ENCODE measurements around the gene CAMK1G. TPM values are rescaled to one million over a fixed set of nuclear protein-coding genes. Genes with fewer than 3 reads are reported as not detected.

CAMK1G gene
- polyA plus RNA-seq, 1 of the 3 experiments (the other 2 are of a cell fraction), result 15.1 TPM

GRCh38 chr1:209650454-209650853 is 66.9 kb downstream of the CAMK1G start:
- DNase-seq, result no peak
- WGBS (ENCODE audit: low lambda C conversion rate), result 67% methylated on average over 1 of the region's 1 CpG
- no peaks in the 10 kb centered on the region for H3K9me2 ChIP-seq
- H4K20me1 ChIP-seq (ENCODE audit: insufficient read depth), result no peaks in the 10 kb centered on the region
- no peaks in the 10 kb centered on the region for H3K9me3 ChIP-seq
- H3K27ac ChIP-seq (ENCODE audit: low read depth in 2 of 2, low read length in 1 of 2), result peak overlapping the region; percentile 94 to 97
- no peak for TF ChIP-seq FOXM1 (IDR thresholded peaks at IDR 0.05; ENCODE audit: low read depth)
- TF ChIP-seq, protein P1, sequence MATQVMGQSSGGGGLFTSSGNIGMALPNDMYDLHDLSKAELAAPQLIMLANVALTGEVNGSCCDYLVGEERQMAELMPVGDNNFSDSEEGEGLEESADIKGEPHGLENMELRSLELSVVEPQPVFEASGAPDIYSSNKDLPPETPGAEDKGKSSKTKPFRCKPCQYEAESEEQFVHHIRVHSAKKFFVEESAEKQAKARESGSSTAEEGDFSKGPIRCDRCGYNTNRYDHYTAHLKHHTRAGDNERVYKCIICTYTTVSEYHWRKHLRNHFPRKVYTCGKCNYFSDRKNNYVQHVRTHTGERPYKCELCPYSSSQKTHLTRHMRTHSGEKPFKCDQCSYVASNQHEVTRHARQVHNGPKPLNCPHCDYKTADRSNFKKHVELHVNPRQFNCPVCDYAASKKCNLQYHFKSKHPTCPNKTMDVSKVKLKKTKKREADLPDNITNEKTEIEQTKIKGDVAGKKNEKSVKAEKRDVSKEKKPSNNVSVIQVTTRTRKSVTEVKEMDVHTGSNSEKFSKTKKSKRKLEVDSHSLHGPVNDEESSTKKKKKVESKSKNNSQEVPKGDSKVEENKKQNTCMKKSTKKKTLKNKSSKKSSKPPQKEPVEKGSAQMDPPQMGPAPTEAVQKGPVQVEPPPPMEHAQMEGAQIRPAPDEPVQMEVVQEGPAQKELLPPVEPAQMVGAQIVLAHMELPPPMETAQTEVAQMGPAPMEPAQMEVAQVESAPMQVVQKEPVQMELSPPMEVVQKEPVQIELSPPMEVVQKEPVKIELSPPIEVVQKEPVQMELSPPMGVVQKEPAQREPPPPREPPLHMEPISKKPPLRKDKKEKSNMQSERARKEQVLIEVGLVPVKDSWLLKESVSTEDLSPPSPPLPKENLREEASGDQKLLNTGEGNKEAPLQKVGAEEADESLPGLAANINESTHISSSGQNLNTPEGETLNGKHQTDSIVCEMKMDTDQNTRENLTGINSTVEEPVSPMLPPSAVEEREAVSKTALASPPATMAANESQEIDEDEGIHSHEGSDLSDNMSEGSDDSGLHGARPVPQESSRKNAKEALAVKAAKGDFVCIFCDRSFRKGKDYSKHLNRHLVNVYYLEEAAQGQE (IDR thresholded peaks at IDR 0.05; ENCODE audit: low read depth, low read length), result no peak
- TF ChIP-seq FOSL2 (IDR thresholded peaks at IDR 0.05; ENCODE audit: borderline replicate concordance, low read depth), result no peak
- no peak for TF ChIP-seq ELF1 (IDR thresholded peaks at IDR 0.05)
- H2AFZ ChIP-seq (ENCODE audit: low read depth), result no peak overlapping the region
- peak overlapping the region; percentile 26; the same call in 1 of the 2 replicates for H3K9ac ChIP-seq
- ChIA-PET CTCF (interaction anchor here (1.0 to 2.2 kb wide), 5 partner anchors 22 to 84 kb away, joined by 3 to 8 read pairs (median 6); no protein-coding TSS in a partner anchor), POLR2A (no interaction called here)
- H3K79me2 ChIP-seq (ENCODE audit: insufficient read depth), result no peaks in the 10 kb centered on the region; the same call in 1 of the 2 replicates
- peaks cover 49 to 66% of the 10 kb centered on the region in 2 experiments for H3K4me1 ChIP-seq (ENCODE audit: control insufficient read depth in 1 of 2, insufficient read depth in 2 of 2, low read depth in 1 of 2, low read length in 1 of 2)
- peaks cover 33% of the 10 kb centered on the region for H3F3A ChIP-seq (replicated peaks; ENCODE audit: insufficient read depth)
- H3K4me3 ChIP-seq (ENCODE audit: low read depth in 2 of 2, low read length in 1 of 2), result no peak overlapping the region
- H3K4me2 ChIP-seq, result peak overlapping the region; percentile 72
- no peaks in the 10 kb centered on the region for H3K36me3 ChIP-seq (replicated peaks in 1 of 2; ENCODE audit: control insufficient read depth in 1 of 2, insufficient read depth in 2 of 2, low read length in 1 of 2)
- H3K27me3 ChIP-seq (ENCODE audit: insufficient read depth), result no peaks in the 10 kb centered on the region

DNA sequence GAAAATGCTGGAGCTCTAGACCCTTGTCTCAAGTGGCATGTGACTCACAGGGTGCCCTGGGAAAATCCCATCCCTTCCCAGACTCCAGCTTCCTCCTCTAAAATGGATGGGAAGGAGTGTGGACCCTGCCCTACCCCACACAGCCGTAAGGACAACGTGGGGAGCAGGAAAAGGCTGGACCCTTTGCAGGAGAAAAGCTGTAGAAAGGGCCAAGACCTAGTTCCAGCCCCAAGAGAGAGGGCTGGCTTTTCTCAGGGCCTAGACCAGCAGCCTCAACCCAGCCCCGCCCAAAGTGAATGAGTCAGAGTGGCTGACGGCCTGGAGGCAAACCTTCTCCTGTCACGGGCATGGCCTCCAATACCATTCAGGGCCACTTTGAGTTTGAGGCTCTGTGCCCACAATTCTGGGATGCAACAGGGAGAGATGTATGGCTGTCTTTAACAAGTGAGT is 67.6 kb downstream of the CAMK1G start:
- DNase-seq, result no peak
- peaks cover 47 to 65% of the 10 kb centered on the region in 2 experiments for H3K4me1 ChIP-seq (ENCODE audit: control insufficient read depth in 1 of 2, insufficient read depth in 2 of 2, low read depth in 1 of 2, low read length in 1 of 2)
- POLR2A ChIA-PET, result no interaction called here
- TF ChIP-seq GABPA (IDR thresholded peaks at IDR 0.05; ENCODE audit: low read depth) (no peak), TCF12 (IDR thresholded peaks at IDR 0.05) (peak; percentile 86), RCOR1 (IDR thresholded peaks at IDR 0.05; ENCODE audit: low read length) (no peak), FOSL2 (IDR thresholded peaks at IDR 0.05; ENCODE audit: borderline replicate concordance, low read depth) (peak; percentile 87), FOXJ3 (CRISPR knock-in tag; IDR thresholded peaks at IDR 0.05) (no peak), ZBTB33 (IDR thresholded peaks at IDR 0.05; ENCODE audit: borderline replicate concordance, low read depth) (no peak), SMC3 (IDR thresholded peaks at IDR 0.05; ENCODE audit: low read depth, low read length) (no peak), RFX5 (IDR thresholded peaks at IDR 0.05; ENCODE audit: low read length) (no peak), TEAD4 (IDR thresholded peaks at IDR 0.05; ENCODE audit: borderline replicate concordance, insufficient read depth) (0 out of 2 replicates have a peak, but pooled peaks have one; percentile 19), ELF1 (IDR thresholded peaks at IDR 0.05) (no peak), USF2 (IDR thresholded peaks at IDR 0.05; ENCODE audit: borderline replicate concordance, low read depth, low read length) (no peak), MEF2A (IDR thresholded peaks at IDR 0.05; ENCODE audit: borderline replicate concordance, low read depth) (no peak)
- TF ChIP-seq, protein P1 (IDR thresholded peaks at IDR 0.05; ENCODE audit: low read depth, low read length), result no peak
- TF ChIP-seq, protein P2, sequence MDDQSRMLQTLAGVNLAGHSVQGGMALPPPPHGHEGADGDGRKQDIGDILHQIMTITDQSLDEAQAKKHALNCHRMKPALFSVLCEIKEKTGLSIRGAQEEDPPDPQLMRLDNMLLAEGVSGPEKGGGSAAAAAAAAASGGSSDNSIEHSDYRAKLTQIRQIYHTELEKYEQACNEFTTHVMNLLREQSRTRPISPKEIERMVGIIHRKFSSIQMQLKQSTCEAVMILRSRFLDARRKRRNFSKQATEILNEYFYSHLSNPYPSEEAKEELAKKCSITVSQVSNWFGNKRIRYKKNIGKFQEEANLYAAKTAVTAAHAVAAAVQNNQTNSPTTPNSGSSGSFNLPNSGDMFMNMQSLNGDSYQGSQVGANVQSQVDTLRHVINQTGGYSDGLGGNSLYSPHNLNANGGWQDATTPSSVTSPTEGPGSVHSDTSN (IDR thresholded peaks at IDR 0.05), result peak; percentile 66; the same call in 1 of the 2 replicates

More for the DNA sequence above, 67.6 kb downstream of the CAMK1G start:
- no peaks in the 10 kb centered on the region for H3K9me2 ChIP-seq
- no peaks in the 10 kb centered on the region for H3K36me3 ChIP-seq (replicated peaks in 1 of 2; ENCODE audit: control insufficient read depth in 1 of 2, insufficient read depth in 2 of 2, low read length in 1 of 2)
- no peaks in the 10 kb centered on the region for H3K9me3 ChIP-seq
- 10% methylated on average over 5 of the region's 5 CpGs for WGBS (ENCODE audit: low lambda C conversion rate)
- H3F3A ChIP-seq (replicated peaks; ENCODE audit: insufficient read depth), result peaks cover 33% of the 10 kb centered on the region
- no peaks in the 10 kb centered on the region; the same call in 1 of the 2 replicates for H3K79me2 ChIP-seq (ENCODE audit: insufficient read depth)
- H3K27me3 ChIP-seq (ENCODE audit: insufficient read depth), result no peaks in the 10 kb centered on the region
- H3K27ac ChIP-seq (ENCODE audit: low read depth in 2 of 2, low read length in 1 of 2), result peak overlapping the region; percentile 82 to 97
- CTCF ChIA-PET, result interaction anchor here (1.4 to 2.2 kb wide), 2 partner anchors 22 to 75 kb away, joined by 3 to 8 read pairs; no protein-coding TSS in a partner anchor
- H2AFZ ChIP-seq (ENCODE audit: low read depth), result peak overlapping the region; percentile 24; the same call in 1 of the 2 replicates
- no peak overlapping the region for H3K4me3 ChIP-seq (ENCODE audit: low read depth in 2 of 2, low read length in 1 of 2)
- no peaks in the 10 kb centered on the region for H4K20me1 ChIP-seq (ENCODE audit: insufficient read depth)
- peak overlapping the region; percentile 72 for H3K4me2 ChIP-seq
- H3K9ac ChIP-seq, result peak overlapping the region; percentile 26; the same call in 1 of the 2 replicates

Data from SK-N-SH (cell line).